ENCODE results near the gene CXCR3.

The CXCR3 gene

GRCh38 chrX:71606536-71607216 is 11.6 kb downstream of the CXCR3 start:
- Histone ChIP-seq H3K4me1 (no peaks in the 10 kb centered on the region), H3K36me3 (ENCODE audit: control insufficient read depth, insufficient read depth, low read length) (no peaks in the 10 kb centered on the region)

GRCh38 chrX:71604796-71605568 is 13.3 kb downstream of the CXCR3 start:
- Histone ChIP-seq H3K27ac (no peak overlapping the region), H3K4me3 (ENCODE audit: low read depth, low read length) (no peak overlapping the region), H3K4me2 (ENCODE audit: low read length) (no peak overlapping the region), H3K4me1 (no peaks in the 10 kb centered on the region), H3K9ac (no peak overlapping the region), H3K79me2 (no peaks in the 10 kb centered on the region), H3K36me3 (ENCODE audit: control insufficient read depth, insufficient read depth, low read length) (no peaks in the 10 kb centered on the region), H3K27me3 (ENCODE audit: control insufficient read depth, insufficient read depth, low read length) (no peaks in the 10 kb centered on the region), H3K9me3 (ENCODE audit: control insufficient read depth, low read length) (no peaks in the 10 kb centered on the region), H2AFZ (no peak overlapping the region)
- TF ChIP-seq CTCF (IDR thresholded peaks at IDR 0.05): no peak

More at GRCh38 chrX:71606536-71607216, 11.6 kb downstream of the CXCR3 start:
- no peak for TF ChIP-seq CTCF (IDR thresholded peaks at IDR 0.05)
- H2AFZ ChIP-seq: no peak overlapping the region
- H3K9me3 ChIP-seq (ENCODE audit: control insufficient read depth, low read length): no peaks in the 10 kb centered on the region
- no peak overlapping the region for H3K27ac ChIP-seq
- H3K4me2 ChIP-seq (ENCODE audit: low read length): no peak overlapping the region
- no peak overlapping the region for H3K4me3 ChIP-seq (ENCODE audit: low read depth, low read length)
- H3K27me3 ChIP-seq (ENCODE audit: control insufficient read depth, insufficient read depth, low read length): no peaks in the 10 kb centered on the region
- no peaks in the 10 kb centered on the region for H3K79me2 ChIP-seq
- no peak overlapping the region for H3K9ac ChIP-seq

GRCh38 chrX:71604141-71604540 is 14.2 kb downstream of the CXCR3 start:
- no peaks in the 10 kb centered on the region for H3K27me3 ChIP-seq (ENCODE audit: control insufficient read depth, insufficient read depth, low read length)
- no peaks in the 10 kb centered on the region for H3K36me3 ChIP-seq (ENCODE audit: control insufficient read depth, insufficient read depth, low read length)
- H3K4me2 ChIP-seq (ENCODE audit: low read length): no peak overlapping the region
- no peak overlapping the region for H3K9ac ChIP-seq
- H3K4me3 ChIP-seq (ENCODE audit: low read depth, low read length): no peak overlapping the region
- H3K27ac ChIP-seq: no peak overlapping the region
- TF ChIP-seq CTCF (IDR thresholded peaks at IDR 0.05): no peak
- H2AFZ ChIP-seq: no peak overlapping the region
- no peaks in the 10 kb centered on the region for H3K79me2 ChIP-seq
- H3K4me1 ChIP-seq: no peaks in the 10 kb centered on the region
- no peaks in the 10 kb centered on the region for H3K9me3 ChIP-seq (ENCODE audit: control insufficient read depth, low read length)

- H2AFZ ChIP-seq: no peak overlapping the region
- no peak overlapping the region for H3K9ac ChIP-seq
- no peaks in the 10 kb centered on the region for H3K27me3 ChIP-seq (ENCODE audit: control insufficient read depth, insufficient read depth, low read length)
- no peaks in the 10 kb centered on the region for H3K4me1 ChIP-seq
- H3K4me2 ChIP-seq (ENCODE audit: low read length): no peak overlapping the region
- TF ChIP-seq CTCF (IDR thresholded peaks at IDR 0.05): no peak
- no peak overlapping the region for H3K4me3 ChIP-seq (ENCODE audit: low read depth, low read length)
- no peaks in the 10 kb centered on the region for H3K9me3 ChIP-seq (ENCODE audit: control insufficient read depth, low read length)
- H3K79me2 ChIP-seq: no peaks in the 10 kb centered on the region
- H3K36me3 ChIP-seq (ENCODE audit: control insufficient read depth, insufficient read depth, low read length): no peaks in the 10 kb centered on the region
- no peak overlapping the region for H3K27ac ChIP-seq
Observed at GRCh38 chrX:71603618-71604017, 14.7 kb downstream of the CXCR3 start.

All from parathyroid adenoma (tissue), 2 donors.